ENCODE results near the gene CNTN5.
"Not testable (repeated sequence)": the region's sequence is repeated elsewhere in the genome, so short reads cannot be mapped to it uniquely, and the experiment has no call there.

The CNTN5 gene

GRCh38 chr11:100214791-100215190 is 1194.0 kb downstream of the CNTN5 start:
- DNase-seq (ENCODE audit: low spot score), result no peak

- DNase-seq (ENCODE audit: low spot score), result no peak
Observed at GRCh38 chr11:100220801-100221200, 1200.1 kb downstream of the CNTN5 start.

GRCh38 chr11:100221791-100222190 is 1201.0 kb downstream of the CNTN5 start:
- DNase-seq (ENCODE audit: low spot score), result no peak

DNA sequence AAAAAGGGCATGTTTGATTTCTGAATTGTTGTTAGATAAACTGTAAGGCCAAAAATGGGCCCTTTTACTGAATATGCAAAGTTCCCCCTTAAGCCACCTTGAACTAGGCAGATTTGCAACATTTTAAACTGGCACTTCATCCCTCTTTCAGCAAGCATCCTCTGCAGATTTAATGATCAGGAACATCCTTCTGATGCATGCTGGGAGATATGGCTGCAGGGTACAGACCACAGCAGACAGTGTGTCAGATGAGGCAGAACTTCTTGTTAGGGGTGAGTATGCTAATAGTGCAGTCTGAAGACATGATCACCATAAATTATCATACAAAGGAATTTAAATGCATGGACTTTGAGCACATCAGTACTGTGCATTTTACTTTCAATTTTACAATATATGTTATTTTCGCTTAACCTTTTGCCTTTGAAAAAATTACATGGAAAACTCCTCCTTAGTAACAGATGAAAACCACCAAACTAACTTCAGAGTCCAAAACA is 1203.8 kb downstream of the CNTN5 start:
- no peak for DNase-seq (ENCODE audit: low spot score)

DNA sequence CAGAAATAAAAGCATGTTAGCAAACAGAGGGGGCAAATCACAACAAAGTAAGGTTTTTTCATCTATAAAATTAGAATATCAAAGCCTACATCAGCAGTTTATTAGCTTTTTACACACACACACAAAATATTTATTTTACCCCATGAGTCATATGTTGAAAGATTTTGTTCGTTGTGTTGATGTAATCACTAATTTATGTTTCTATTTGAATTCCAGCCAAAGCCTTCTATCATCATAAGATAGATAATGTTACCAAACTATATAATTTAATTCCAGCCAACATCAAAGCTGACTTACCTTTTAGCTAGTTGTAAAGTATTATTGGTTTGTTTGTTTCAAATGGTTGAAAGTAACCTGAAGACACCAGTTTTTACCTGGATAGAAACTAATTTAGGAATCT is 1208.3 kb downstream of the CNTN5 start:
- no peak for DNase-seq (ENCODE audit: low spot score)

- no peak for DNase-seq (ENCODE audit: low spot score)
Observed at GRCh38 chr11:100232006-100232405, 1211.3 kb downstream of the CNTN5 start.

DNA sequence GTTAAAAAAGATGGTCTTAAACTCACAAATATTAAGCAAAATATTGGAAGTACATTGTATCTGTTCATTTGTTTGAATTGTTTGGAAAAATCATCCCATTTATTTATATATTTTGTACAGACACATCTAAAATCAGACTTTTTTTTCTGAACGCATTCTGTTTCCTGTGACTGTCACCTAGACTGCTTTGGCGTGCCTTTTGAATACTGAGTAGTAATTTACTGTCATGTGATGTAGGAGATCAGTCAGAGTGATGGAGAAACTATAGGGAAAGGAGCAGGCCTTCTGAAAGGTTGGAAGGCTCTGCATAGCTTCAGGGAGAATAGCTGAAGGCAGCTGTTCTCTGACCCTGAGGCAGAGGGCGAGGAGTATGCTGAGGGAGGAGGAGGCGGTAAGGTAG is 1214.3 kb downstream of the CNTN5 start:
- DNase-seq (ENCODE audit: low spot score), result no peak

DNA sequence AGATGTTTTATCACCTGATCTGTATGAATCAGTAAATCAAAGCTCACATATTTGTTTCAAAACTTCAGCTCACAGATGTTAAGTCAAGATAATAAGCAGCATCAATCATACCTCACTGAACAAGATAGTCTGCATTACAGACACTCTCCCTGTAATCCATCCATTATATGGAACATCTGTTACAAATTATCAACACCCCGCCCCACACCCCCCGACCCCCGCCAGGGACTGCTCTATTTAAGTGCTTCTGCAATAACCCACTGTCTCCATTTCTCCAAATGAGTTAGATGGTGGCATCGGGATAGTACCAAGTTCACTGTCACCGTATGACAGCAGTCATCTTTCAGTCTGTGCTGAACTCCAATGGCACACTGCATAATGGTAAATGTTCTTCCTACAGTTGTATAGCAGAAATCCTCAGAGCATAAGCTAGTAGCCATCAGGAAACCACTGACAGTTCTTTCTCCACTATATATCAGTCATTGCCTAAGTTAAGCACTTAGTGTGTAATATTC is 1219.3 kb downstream of the CNTN5 start:
- no peak for DNase-seq (ENCODE audit: low spot score)

DNA sequence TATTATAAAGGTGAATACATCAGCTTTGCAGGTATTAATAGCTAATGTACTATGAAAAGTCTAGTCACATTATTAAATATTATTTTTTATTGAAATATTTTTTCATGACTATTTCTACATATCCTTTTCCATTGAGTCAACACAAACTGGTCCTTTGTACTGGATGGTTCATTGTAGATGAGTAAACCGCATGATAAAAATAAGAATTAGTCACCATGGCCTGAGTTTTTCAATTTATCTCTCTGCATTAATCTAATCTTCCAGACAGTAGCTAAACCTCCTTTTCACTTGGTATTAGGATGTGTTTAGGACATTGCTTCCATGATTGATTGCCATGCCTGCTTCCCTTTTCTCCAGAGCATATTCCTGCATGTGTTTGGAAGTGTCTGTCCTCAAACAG is 1227.0 kb downstream of the CNTN5 start:
- DNase-seq (ENCODE audit: low spot score), result no peak

DNA sequence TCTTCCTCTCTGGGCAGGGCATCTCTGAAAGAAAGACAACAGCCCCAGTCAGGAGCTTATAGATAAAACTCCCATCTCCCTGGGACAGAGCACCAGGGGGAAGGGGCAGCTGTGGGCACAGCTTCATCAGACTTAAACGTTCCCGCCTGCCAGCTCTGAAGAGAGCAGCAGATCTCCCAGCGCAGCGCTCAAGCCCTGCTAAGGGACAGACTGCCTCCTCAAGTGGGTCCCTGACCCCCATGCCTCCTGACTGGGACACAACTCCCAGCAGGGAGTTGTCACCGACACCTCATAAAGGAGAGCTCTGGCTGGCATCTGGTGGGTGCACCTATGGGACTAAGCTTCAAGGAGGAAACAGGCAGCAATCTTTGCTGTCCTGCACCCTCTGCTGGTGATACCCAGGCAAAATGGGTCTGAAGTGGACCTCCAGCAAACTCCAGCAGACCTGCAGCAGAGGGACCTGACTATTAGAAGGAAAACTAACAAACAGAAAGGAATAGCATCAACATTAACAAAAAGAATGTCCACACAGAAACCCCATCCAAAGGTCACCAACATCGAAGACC is 1236.6 kb downstream of the CNTN5 start:
- DNase-seq (ENCODE audit: low spot score), result not testable (repeated sequence)

DNA sequence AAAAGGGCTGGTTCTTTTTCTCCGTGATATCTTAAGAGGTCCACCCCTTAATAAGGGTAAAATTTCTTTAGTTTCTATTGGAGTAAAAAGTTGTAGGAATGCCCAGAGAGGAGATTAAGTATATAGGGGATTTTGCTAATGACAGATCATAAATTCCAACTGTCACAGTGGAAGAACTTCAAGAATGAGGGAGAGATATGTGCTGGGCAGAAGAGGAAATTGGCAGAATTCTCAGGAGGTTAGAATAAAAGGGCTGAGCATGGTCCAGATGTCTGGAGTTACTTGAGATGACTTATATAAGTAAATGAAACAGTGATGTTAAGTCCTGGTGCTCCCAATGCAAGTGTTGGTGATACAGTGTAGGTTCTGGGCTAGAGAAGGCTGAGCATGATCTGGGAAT is 1248.8 kb downstream of the CNTN5 start:
- DNase-seq (ENCODE audit: low spot score), result no peak

- DNase-seq (ENCODE audit: low spot score), result no peak
Observed at GRCh38 chr11:100273066-100273815, 1252.5 kb downstream of the CNTN5 start.

DNA sequence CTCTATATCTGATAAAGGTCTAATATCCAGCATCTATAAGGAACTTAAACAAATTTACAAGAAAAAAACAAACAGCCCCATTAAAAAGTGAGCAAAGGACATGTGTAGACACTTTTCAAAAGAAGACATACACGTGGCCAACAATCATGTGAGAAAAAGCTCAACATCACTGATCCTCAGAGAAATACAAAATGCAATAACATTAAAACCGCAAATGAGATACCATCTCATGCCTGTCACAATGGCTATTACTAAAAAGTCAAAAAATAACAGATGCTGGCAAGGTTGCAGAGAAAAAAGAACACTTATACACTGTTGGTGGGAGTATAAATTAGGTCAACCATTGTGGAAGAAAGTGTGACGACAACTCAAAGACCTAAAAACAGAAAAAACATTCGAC is 1253.7 kb downstream of the CNTN5 start:
- DNase-seq (ENCODE audit: low spot score), result not testable (repeated sequence)

GRCh38 chr11:100294748-100295147 is 1274.0 kb downstream of the CNTN5 start:
- DNase-seq (ENCODE audit: low spot score), result no peak

- no peak for DNase-seq (ENCODE audit: low spot score)
Observed at GRCh38 chr11:100296051-100296679, 1275.4 kb downstream of the CNTN5 start.

DNA sequence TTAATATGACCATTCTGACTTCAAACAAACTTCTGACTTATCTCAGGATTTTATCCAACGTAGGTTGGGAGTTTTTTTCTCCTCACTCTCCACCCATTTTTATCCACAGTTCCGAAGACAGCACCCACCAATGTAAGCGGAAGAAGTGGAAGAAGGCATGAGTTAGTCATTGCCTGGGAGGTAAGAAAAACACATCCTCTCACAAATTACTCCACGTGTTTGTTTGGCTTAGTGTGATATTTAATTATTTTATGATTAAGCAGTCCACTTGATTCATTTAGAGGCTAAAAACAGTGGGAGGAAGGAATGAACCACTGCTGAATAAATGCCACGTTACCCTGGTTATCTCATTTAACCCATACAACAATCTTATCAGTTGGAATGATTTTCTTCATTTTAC is 1276.8 kb downstream of the CNTN5 start:
- DNase-seq (ENCODE audit: low spot score), result no peak

DNA sequence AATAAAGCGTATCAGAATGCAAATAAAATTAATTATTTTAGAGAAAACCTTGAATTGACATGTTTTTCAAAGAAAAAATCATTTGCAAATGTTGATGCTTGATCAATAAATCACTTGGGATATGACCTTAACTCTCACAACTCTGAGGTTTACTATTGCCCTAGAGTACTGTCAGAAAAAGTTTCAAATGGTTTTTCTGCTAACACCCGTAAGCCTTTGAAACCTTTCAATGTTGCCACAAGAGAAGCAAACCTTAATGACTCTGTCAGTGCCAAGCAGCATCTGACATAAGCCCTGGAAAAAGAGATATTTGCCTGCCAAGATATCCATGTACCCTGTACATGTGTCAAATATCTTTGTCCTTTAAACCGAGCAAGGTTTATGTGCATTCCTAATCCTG is 1282.1 kb downstream of the CNTN5 start:
- no peak for DNase-seq (ENCODE audit: low spot score)

DNA sequence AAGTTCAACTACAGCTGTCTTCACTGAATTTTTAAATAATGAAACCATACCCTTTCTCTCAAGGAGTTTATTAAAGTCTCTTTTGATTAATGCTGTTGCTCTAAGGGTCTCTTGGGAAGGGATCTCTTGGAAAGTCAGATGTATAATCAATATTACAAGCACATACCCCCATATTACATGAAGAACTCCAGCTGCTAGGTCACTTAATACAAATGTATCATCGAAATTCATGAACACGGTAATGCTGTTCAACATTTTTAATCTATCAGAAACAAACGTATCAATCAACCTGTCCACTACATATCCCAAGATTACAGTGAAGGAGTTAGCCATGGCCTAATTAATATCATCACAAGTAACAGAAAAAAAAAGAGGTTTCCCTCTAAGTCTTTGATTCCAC is 1283.1 kb downstream of the CNTN5 start:
- no peak for DNase-seq (ENCODE audit: low spot score)

DNA sequence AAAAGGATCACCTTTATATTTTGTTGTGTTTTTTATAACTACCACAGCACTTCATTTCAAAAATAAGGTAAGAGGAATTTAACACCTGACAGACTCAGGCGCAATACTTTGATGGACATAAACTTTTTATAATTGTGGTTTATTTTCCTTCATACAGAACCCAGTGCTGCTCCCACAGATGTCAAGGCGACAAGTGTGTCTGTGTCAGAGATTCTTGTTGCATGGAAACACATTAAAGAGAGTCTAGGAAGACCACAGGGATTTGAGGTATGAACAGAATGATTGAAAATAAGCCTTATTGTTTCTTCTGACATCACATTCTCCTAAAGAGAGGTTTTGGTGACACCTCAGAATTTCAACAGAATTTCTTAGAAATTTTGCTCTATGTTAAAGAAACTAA is 1287.5 kb downstream of the CNTN5 start:
- DNase-seq (ENCODE audit: low spot score), result no peak

GRCh38 chr11:100315946-100316345 is 1295.2 kb downstream of the CNTN5 start:
- no peak for DNase-seq (ENCODE audit: low spot score)

DNA sequence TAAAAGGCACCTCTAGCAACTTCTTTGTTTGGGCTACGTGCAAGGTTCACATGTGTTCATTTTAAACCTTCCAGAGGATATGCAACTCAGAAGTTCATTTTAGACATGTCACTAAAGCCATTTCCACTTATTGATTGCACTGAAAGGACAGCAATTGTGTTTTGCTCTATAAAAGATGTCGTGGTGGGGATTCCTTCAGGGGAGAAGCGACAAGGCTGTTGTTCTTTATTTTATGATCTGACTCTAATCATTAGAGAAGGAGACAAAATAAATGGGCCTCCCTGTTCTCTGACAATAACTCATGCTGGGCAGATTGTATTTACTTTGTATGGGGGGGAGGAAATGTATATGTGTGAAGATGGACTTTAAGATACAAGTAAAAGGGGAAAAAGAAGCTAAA is 1296.2 kb downstream of the CNTN5 start:
- no peak for DNase-seq (ENCODE audit: low spot score)

DNA sequence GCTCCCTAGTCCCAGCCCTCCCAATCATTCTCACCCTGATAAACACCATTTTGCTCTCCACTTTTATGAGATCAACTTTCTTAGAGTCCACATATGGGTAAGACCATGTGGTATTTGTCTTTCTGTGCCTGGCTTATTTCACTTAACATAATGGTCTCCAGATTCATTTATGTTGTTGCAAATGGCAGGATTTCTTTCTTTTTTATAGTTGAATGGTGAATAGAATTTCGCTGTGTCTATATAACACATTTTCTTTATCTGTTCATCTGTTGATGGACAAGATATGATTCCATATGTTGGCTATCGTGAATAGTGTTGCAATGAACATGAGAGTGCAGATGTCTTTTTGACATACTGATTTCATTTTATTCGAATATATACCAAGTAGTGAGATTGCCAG is 1298.9 kb downstream of the CNTN5 start:
- no peak for DNase-seq (ENCODE audit: low spot score)

Data from AG08396 (cell line).